ENCODE results near the gene FAM120C.

DNA sequence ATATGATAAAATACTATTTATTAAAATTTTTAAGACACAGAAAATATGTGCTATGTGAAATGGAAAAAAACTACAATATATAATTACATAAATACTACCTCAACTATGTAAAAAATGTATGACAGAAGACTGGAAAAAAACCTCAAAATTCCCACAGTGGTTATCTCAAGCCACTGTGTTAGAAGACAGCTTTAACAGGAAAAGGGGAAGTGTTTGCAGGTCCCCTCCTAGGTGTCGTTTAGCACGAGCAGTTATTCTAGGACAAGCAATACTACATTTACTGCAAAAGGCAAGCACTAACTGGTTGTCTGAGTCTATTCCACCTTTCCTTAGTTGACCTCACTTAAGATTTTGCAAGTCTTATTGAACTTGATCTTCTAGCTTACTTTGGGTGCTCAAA lies 93.9 kb downstream of the FAM120C start:
- TF ChIP-seq, protein P1, sequence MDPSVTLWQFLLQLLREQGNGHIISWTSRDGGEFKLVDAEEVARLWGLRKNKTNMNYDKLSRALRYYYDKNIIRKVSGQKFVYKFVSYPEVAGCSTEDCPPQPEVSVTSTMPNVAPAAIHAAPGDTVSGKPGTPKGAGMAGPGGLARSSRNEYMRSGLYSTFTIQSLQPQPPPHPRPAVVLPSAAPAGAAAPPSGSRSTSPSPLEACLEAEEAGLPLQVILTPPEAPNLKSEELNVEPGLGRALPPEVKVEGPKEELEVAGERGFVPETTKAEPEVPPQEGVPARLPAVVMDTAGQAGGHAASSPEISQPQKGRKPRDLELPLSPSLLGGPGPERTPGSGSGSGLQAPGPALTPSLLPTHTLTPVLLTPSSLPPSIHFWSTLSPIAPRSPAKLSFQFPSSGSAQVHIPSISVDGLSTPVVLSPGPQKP (IDR thresholded peaks at IDR 0.05; ENCODE audit: borderline replicate concordance, low read depth, low read length), result no peak
- TF ChIP-seq, protein P2, sequence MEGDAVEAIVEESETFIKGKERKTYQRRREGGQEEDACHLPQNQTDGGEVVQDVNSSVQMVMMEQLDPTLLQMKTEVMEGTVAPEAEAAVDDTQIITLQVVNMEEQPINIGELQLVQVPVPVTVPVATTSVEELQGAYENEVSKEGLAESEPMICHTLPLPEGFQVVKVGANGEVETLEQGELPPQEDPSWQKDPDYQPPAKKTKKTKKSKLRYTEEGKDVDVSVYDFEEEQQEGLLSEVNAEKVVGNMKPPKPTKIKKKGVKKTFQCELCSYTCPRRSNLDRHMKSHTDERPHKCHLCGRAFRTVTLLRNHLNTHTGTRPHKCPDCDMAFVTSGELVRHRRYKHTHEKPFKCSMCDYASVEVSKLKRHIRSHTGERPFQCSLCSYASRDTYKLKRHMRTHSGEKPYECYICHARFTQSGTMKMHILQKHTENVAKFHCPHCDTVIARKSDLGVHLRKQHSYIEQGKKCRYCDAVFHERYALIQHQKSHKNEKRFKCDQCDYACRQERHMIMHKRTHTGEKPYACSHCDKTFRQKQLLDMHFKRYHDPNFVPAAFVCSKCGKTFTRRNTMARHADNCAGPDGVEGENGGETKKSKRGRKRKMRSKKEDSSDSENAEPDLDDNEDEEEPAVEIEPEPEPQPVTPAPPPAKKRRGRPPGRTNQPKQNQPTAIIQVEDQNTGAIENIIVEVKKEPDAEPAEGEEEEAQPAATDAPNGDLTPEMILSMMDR (conservative IDR thresholded peaks at IDR 0.05; ENCODE audit: low read depth, low read length), result no peak
- TF ChIP-seq POLR2A (IDR thresholded peaks at IDR 0.05; ENCODE audit: low read depth, low read length) (no peak), RAD21 (IDR thresholded peaks at IDR 0.05; ENCODE audit: low read length) (no peak), MAFK (IDR thresholded peaks at IDR 0.05; ENCODE audit: low read depth, low read length) (no peak), MXI1 (IDR thresholded peaks at IDR 0.05; ENCODE audit: borderline replicate concordance, low read depth, low read length) (no peak), SMC3 (IDR thresholded peaks at IDR 0.05; ENCODE audit: low read depth, low read length) (no peak), CHD1 (IDR thresholded peaks at IDR 0.05; ENCODE audit: low read depth, low read length) (no peak), RFX5 (IDR thresholded peaks at IDR 0.05; ENCODE audit: low read depth, low read length) (no peak), BHLHE40 (IDR thresholded peaks at IDR 0.05; ENCODE audit: low read depth, low read length) (no peak), FOS (IDR thresholded peaks at IDR 0.05; ENCODE audit: low read depth, low read length) (no peak), CEBPB (IDR thresholded peaks at IDR 0.05; ENCODE audit: low read depth, low read length) (no peak)
- TF ChIP-seq, protein P3, sequence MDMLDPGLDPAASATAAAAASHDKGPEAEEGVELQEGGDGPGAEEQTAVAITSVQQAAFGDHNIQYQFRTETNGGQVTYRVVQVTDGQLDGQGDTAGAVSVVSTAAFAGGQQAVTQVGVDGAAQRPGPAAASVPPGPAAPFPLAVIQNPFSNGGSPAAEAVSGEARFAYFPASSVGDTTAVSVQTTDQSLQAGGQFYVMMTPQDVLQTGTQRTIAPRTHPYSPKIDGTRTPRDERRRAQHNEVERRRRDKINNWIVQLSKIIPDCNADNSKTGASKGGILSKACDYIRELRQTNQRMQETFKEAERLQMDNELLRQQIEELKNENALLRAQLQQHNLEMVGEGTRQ (IDR thresholded peaks at IDR 0.05; ENCODE audit: low read depth, low read length), result no peak

All from IMR-90 (cell line).